Skeletal muscle satellite cell (primary cell): ENCODE measurements around the gene ZNF804A.

Experiments used
- H3K27me3 ChIP-seq: 2 replicates; pipeline ENCODE4 v1.7.0; 2013; ENCODE audit warnings: low read length; ENCODE audit not compliant: control insufficient read depth, insufficient read depth
- H3K36me3 ChIP-seq: 2 replicates; pipeline ENCODE4 v1.7.0; 2013; ENCODE audit warnings: mild to moderate bottlenecking, control low read depth, low read length; ENCODE audit not compliant: insufficient read depth
- H3K4me1 ChIP-seq: 2 replicates; pipeline ENCODE4 v1.7.0; 2013; ENCODE audit warnings: low read length; ENCODE audit not compliant: control insufficient read depth, insufficient read depth
- H3K4me2 ChIP-seq: 2 replicates; pipeline ENCODE4 v1.7.0; 2013; ENCODE audit warnings: mild to moderate bottlenecking, low read length
- H3K4me3 ChIP-seq: 2 replicates; pipeline ENCODE4 v1.7.0; 2013; ENCODE audit warnings: low read length
- H3K9ac ChIP-seq: 2 replicates; pipeline ENCODE4 v1.7.0; 2013; ENCODE audit warnings: mild to moderate bottlenecking, low read depth, low read length, moderate library complexity
- H3K9me3 ChIP-seq: replicated peaks from 2 replicates; pipeline ENCODE4 v1.7.0; 2013; ENCODE audit warnings: mild to moderate bottlenecking, control low read depth, low read length

The ZNF804A gene

DNA sequence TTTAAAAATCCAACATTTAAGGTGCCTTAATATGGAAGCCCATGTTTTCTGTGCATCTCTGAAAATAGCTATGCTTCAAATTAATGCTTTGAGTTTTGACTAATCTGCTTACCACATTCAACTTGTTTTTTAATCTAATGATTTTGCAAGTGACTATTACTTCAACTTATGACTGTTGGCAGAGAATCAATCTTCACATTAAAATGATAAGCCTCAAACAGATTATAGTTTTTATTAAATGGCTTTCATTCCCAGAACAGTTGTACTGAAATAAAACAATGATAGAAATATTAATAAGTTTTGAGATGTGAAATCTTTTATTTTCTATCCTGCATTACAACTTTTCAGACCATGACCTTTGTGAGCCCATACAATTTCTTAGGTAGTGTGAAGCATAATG lies 347.5 kb downstream of the ZNF804A start:
- no peaks in the 10 kb centered on the region for H3K36me3 ChIP-seq
- H3K4me2 ChIP-seq: no peak overlapping the region
- H3K4me3 ChIP-seq: no peak overlapping the region
- no peaks in the 10 kb centered on the region for H3K27me3 ChIP-seq
- no peaks in the 10 kb centered on the region for H3K9me3 ChIP-seq
- no peaks in the 10 kb centered on the region for H3K4me1 ChIP-seq
- H3K9ac ChIP-seq: no peak overlapping the region

DNA sequence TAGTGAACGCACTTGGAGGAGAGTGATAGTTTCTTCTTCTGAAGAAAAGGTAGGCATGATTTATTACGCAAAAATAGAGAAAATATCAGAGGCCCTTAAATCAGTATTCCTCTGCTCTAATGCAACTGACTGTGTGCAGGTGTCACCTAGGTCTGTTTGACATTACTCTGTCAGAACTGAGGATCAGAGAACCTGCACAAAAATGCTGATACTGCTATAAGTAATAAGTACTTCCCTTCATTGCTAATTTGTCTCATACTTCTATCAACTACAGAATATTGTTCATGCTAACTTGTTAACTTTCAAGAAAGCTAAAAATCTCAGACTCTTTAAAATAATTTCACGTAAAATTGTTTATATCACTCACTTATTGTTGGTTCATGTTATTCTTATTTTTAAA lies 358.5 kb downstream of the ZNF804A start:
- Histone ChIP-seq H3K4me1 (no peaks in the 10 kb centered on the region), H3K36me3 (no peaks in the 10 kb centered on the region), H3K27me3 (no peaks in the 10 kb centered on the region), H3K4me3 (no peak overlapping the region), H3K9me3 (no peaks in the 10 kb centered on the region), H3K9ac (no peak overlapping the region), H3K4me2 (no peak overlapping the region)

DNA sequence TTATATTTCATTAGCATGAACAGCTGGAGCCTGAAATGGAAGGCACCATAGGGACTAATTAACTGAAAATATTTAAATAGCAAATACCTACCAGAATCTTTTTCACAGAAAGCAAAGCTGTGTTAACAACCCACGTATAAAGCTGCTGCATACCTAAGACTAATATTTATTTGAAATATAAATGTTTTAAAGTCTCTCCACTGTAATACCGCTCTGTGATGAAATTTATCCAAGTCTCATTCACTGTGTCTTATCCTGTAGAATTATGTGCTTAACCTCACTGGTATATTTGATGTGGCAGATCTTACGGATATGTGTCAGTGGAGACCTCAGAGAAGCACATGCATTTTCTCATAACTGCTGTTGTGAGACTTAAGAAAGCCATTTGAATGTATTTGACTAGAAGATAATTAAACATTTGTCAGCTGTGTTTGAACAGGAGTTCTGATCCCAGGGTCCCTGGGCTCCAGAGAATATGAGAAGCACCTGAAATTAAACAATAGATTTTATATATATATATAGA lies 373.3 kb downstream of the ZNF804A start:
- Histone ChIP-seq H3K9ac (no peak overlapping the region), H3K9me3 (no peaks in the 10 kb centered on the region), H3K27me3 (no peaks in the 10 kb centered on the region), H3K36me3 (no peaks in the 10 kb centered on the region), H3K4me3 (no peak overlapping the region), H3K4me2 (no peak overlapping the region), H3K4me1 (no peaks in the 10 kb centered on the region)
